OCI-LY1 (cell line): ENCODE results near the gene MELTF.

Experiments
- EZH2 ChIP-seq: fragments of 200-600 bp; sonication (generic), shearing (Covaris generic); IDR thresholded peaks from 2 replicates; pipeline ENCODE4 v1.8.0; 2017; ENCODE audit warnings: borderline replicate concordance, mixed run types, mild to moderate bottlenecking, antibody characterized with exemption, low read length, moderate library complexity, mixed read lengths
- TF ChIP-seq, protein P1 (sequence below): fragments of 200-600 bp; sonication (generic), shearing (Covaris generic); IDR thresholded peaks from 2 replicates; pipeline ENCODE4 v1.5.1; 2017; ENCODE audit warnings: mild to moderate bottlenecking, antibody characterized with exemption, low read length, moderate library complexity, mixed read lengths

DNA sequence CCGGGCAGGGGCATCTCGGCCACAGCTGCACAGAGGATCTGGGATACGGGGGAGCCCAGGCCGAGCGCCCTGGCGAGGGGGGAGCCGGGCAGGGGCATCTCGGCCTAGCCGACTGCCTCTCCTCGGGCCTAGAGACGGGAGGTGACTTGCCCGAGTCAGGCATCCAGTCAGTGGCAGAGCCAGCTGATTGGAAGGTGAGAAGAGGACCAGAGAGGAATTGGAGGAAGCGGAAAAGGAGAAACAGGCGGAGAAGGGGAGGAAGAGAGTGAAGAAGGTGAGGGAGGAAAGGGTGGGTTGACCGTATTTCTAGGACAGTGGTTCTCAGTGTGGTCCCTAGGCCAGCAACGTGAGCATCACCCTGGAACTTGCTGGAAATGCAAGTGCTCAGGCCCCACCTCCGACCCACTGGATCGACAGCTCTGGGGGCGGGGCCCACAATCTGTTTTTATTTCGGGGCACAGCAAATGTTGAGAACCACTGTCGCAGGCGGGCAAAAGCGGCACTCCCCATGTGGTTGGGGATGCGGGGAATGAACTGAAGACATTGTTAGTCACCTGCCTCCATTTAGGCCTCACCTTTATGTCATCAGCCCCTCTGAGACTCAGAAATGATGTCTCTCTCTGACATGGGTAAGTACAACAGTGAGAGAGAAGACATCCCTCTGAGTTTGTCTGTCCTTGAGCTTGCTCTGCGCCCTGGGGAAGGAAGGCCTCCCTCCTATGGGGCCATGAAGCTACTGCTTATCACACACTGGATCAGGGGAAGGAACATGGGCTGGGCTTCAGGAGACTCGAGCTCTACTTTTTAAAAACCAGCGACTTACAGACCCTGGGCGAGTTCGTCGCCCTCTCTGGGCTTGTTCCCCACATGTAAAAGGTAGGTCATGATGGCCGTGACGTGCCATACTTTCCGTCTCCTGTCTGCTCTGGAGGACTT is 1.0 kb upstream of the MELTF start:
- TF ChIP-seq, protein P1, sequence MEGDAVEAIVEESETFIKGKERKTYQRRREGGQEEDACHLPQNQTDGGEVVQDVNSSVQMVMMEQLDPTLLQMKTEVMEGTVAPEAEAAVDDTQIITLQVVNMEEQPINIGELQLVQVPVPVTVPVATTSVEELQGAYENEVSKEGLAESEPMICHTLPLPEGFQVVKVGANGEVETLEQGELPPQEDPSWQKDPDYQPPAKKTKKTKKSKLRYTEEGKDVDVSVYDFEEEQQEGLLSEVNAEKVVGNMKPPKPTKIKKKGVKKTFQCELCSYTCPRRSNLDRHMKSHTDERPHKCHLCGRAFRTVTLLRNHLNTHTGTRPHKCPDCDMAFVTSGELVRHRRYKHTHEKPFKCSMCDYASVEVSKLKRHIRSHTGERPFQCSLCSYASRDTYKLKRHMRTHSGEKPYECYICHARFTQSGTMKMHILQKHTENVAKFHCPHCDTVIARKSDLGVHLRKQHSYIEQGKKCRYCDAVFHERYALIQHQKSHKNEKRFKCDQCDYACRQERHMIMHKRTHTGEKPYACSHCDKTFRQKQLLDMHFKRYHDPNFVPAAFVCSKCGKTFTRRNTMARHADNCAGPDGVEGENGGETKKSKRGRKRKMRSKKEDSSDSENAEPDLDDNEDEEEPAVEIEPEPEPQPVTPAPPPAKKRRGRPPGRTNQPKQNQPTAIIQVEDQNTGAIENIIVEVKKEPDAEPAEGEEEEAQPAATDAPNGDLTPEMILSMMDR, result no peak
- no peak for TF ChIP-seq EZH2
